ENCODE data around the gene GBX2.

GRCh38 chr2:236119476-236119875 is 48.7 kb downstream of the GBX2 start:
- TF ChIP-seq ELF4 (IDR thresholded peaks at IDR 0.05) = no peak
- no peak for TF ChIP-seq PKNOX1 (IDR thresholded peaks at IDR 0.05)
- no peak for TF ChIP-seq SP1 (IDR thresholded peaks at IDR 0.05)
- no peak for TF ChIP-seq TARDBP (IDR thresholded peaks at IDR 0.05)
- TF ChIP-seq HDGF (IDR thresholded peaks at IDR 0.05; ENCODE audit: borderline replicate concordance) = no peak
- no peak for TF ChIP-seq LEF1 (IDR thresholded peaks at IDR 0.05; ENCODE audit: borderline replicate concordance)

Measured in HEK293T (cell line).